ENCODE results near the gene VPS33B.

VPS33B gene

GRCh38 chr15:91067036-91067435 is 44.6 kb upstream of the VPS33B start:
- no peak for TF ChIP-seq TAF1 (IDR thresholded peaks at IDR 0.05; ENCODE audit: borderline replicate concordance, insufficient read depth, low read length)
- TF ChIP-seq SIN3A (IDR thresholded peaks at IDR 0.05; ENCODE audit: borderline replicate concordance, insufficient read depth, low read length), result no peak
- TF ChIP-seq FOXP2 (optimal IDR thresholded peaks at IDR 0.05; ENCODE audit: borderline replicate concordance, extremely low read depth, extremely low read length, insufficient read depth), result no peak
- no peak for TF ChIP-seq POLR2AphosphoS5 (IDR thresholded peaks at IDR 0.05; ENCODE audit: low read depth, low read length)

- no peak for TF ChIP-seq TAF1 (IDR thresholded peaks at IDR 0.05; ENCODE audit: borderline replicate concordance, insufficient read depth, low read length)
- TF ChIP-seq REST (IDR thresholded peaks at IDR 0.05; ENCODE audit: insufficient read depth in 1 of 2, low read depth in 2 of 2, low read length in 2 of 2), result 0 out of 4 replicates have a peak, but pooled peaks of 1 of the 2 experiments have one; percentile 48
Measured at GRCh38 chr15:91065505-91065904, 43.1 kb upstream of the VPS33B start.

- TF ChIP-seq POLR2AphosphoS5 (IDR thresholded peaks at IDR 0.05; ENCODE audit: low read depth, low read length) (no peak), FOXP2 (optimal IDR thresholded peaks at IDR 0.05; ENCODE audit: borderline replicate concordance, extremely low read depth, extremely low read length, insufficient read depth) (no peak), SIN3A (IDR thresholded peaks at IDR 0.05; ENCODE audit: borderline replicate concordance, insufficient read depth, low read length) (no peak), TAF1 (IDR thresholded peaks at IDR 0.05; ENCODE audit: borderline replicate concordance, insufficient read depth, low read length) (no peak), REST (IDR thresholded peaks at IDR 0.05; ENCODE audit: insufficient read depth in 1 of 2, low read depth in 2 of 2, low read length in 2 of 2) (no peak)
Measured at GRCh38 chr15:91061997-91062396, 39.6 kb upstream of the VPS33B start.

GRCh38 chr15:91061230-91061629 is 38.8 kb upstream of the VPS33B start:
- TF ChIP-seq REST (IDR thresholded peaks at IDR 0.05; ENCODE audit: insufficient read depth in 1 of 2, low read depth in 2 of 2, low read length in 2 of 2), result no peak
- TF ChIP-seq FOXP2 (optimal IDR thresholded peaks at IDR 0.05; ENCODE audit: borderline replicate concordance, extremely low read depth, extremely low read length, insufficient read depth), result no peak
- no peak for TF ChIP-seq TAF1 (IDR thresholded peaks at IDR 0.05; ENCODE audit: borderline replicate concordance, insufficient read depth, low read length)
- TF ChIP-seq SIN3A (IDR thresholded peaks at IDR 0.05; ENCODE audit: borderline replicate concordance, insufficient read depth, low read length), result no peak
- TF ChIP-seq POLR2AphosphoS5 (IDR thresholded peaks at IDR 0.05; ENCODE audit: low read depth, low read length), result no peak

- TF ChIP-seq SIN3A (IDR thresholded peaks at IDR 0.05; ENCODE audit: borderline replicate concordance, insufficient read depth, low read length), result no peak
- TF ChIP-seq REST (IDR thresholded peaks at IDR 0.05; ENCODE audit: insufficient read depth in 1 of 2, low read depth in 2 of 2, low read length in 2 of 2), result no peak
- TF ChIP-seq TAF1 (IDR thresholded peaks at IDR 0.05; ENCODE audit: borderline replicate concordance, insufficient read depth, low read length), result no peak
- no peak for TF ChIP-seq FOXP2 (optimal IDR thresholded peaks at IDR 0.05; ENCODE audit: borderline replicate concordance, extremely low read depth, extremely low read length, insufficient read depth)
- no peak for TF ChIP-seq POLR2AphosphoS5 (IDR thresholded peaks at IDR 0.05; ENCODE audit: low read depth, low read length)
Measured at GRCh38 chr15:91055548-91056331, 33.3 kb upstream of the VPS33B start.
